Natural killer cell (primary cell): ENCODE results near the gene CREB5. TPM values are rescaled to one million over a fixed set of nuclear protein-coding genes. Genes with fewer than 3 reads are reported as not detected.

ENCODE experiments used
- ATAC-seq, 3 donors: fragments of 150-1000 bp in 2 of 3; fragments of 200-7000 bp in 1 of 3; cut with Tn5 transposase; 1 replicate in 1 of 3; 2 replicates in 2 of 3; pipeline ENCODE4 v1.10.0; 2021; ENCODE audit warnings: mild to moderate bottlenecking in 2 of 3, moderate library complexity in 2 of 3
- DNase-seq, 2 donors: peaks; one replicate each; pipeline versions ENCODE4 v3.0.0 to v3.0.0-alpha.2; 2013 to 2021; ENCODE audit warnings: mixed read lengths in 1 of 2
- H3K27ac ChIP-seq: one replicate; pipeline ENCODE4 v1.5.1; 2013; ENCODE audit warnings: mild to moderate bottlenecking, low read length
- H3K27me3 ChIP-seq: one replicate; pipeline ENCODE4 v1.6.1; 2013; ENCODE audit warnings: low read length; ENCODE audit not compliant: control insufficient read depth, insufficient read depth
- H3K36me3 ChIP-seq: one replicate; pipeline ENCODE4 v1.6.1; 2013; ENCODE audit warnings: low read length; ENCODE audit not compliant: control insufficient read depth, insufficient read depth
- H3K4me1 ChIP-seq: one replicate; pipeline ENCODE4 v1.6.1; 2013; ENCODE audit warnings: low read length; ENCODE audit not compliant: control insufficient read depth, insufficient read depth
- H3K4me3 ChIP-seq: one replicate; pipeline ENCODE4 v1.5.1; 2013; ENCODE audit warnings: low read length
- H3K9me3 ChIP-seq: one replicate; pipeline ENCODE4 v1.6.1; 2013; ENCODE audit warnings: low read length; ENCODE audit not compliant: control insufficient read depth, insufficient read depth
- H3K27ac Mint-ChIP-seq, 2 donors: one replicate each; pipeline ENCODE4 v1.8.0; 2022; ENCODE audit warnings: mild to moderate bottlenecking in 2 of 2, mixed read lengths in 2 of 2, moderate library complexity in 1 of 2
- H3K27me3 Mint-ChIP-seq, 2 donors: one replicate each; pipeline ENCODE4 v1.8.0; 2022; ENCODE audit warnings: low read depth in 2 of 2, mixed read lengths in 2 of 2
- H3K36me3 Mint-ChIP-seq: one replicate; pipeline ENCODE4 v1.8.0; 2022; ENCODE audit warnings: mixed read lengths
- H3K4me1 Mint-ChIP-seq, 2 donors: one replicate each; pipeline ENCODE4 v1.8.0; 2022; ENCODE audit warnings: mixed read lengths in 2 of 2
- H3K4me3 Mint-ChIP-seq: one replicate; pipeline ENCODE4 v1.8.0; 2022; ENCODE audit warnings: mild to moderate bottlenecking, moderate library complexity, mixed read lengths
- H3K9me3 Mint-ChIP-seq, 2 donors: one replicate each; pipeline ENCODE4 v1.8.0; 2022; ENCODE audit warnings: mixed read lengths in 2 of 2
- CTCF ChIP-seq: fragments of 200-600 bp; IDR thresholded peaks from one replicate; pipeline ENCODE4 v1.8.0; 2022; ENCODE audit warnings: antibody characterized with exemption
- WGBS: methylation state at CpG from one replicate; pipeline ENCODE4 v1.1.7; 2013; ENCODE audit warnings: missing lambda C conversion rate; ENCODE audit not compliant: insufficient coverage; 5-methylcytosine and 5-hydroxymethylcytosine counted together
- intact Hi-C: fragments of 100-400 bp; cut with micrococcal nuclease; formaldehyde crosslinking; loops from one replicate; pipeline ENCODE4 v1.14.2; 2022
- total RNA-seq, 4 donors: library from RNA; stranded (reverse); fragments of 120-200 nt in 1 of 4; gene quantifications; one replicate each; pipeline versions ENCODE4 v1.2.3 to v1.2.4, GENCODE V29; 2013 to 2022

The CREB5 gene
- total RNA-seq, 3 donors from 2014 or later (not counting 1 experiment from before 2014, with no cell fraction given), result 0.52 to 7.0 (median 0.89) TPM

GRCh38 chr7:28516390-28517172, 104.3 kb downstream of the CREB5 start:
- no peaks in the 10 kb centered on the region for H3K9me3 ChIP-seq
- H3K9me3 Mint-ChIP-seq, result no peaks in the 10 kb centered on the region
- no peaks in the 10 kb centered on the region for H3K27me3 ChIP-seq
- H3K4me1 ChIP-seq, result no peaks in the 10 kb centered on the region
- intact Hi-C loops, result no loop called here
- H3K36me3 ChIP-seq, result no peaks in the 10 kb centered on the region
- H3K27ac ChIP-seq, result no peak overlapping the region
- ATAC-seq (no peak), DNase-seq (no peak)
- no peak for TF ChIP-seq CTCF
- H3K4me3 Mint-ChIP-seq, result no peak overlapping the region
- no peak overlapping the region for H3K27ac Mint-ChIP-seq
- no peaks in the 10 kb centered on the region for H3K4me1 Mint-ChIP-seq
- H3K4me3 ChIP-seq, result no peak overlapping the region
- WGBS, result 82% methylated on average over 14 of the region's 14 CpGs
- peaks cover 10 to 49% of the 10 kb centered on the region in 2 donors for H3K27me3 Mint-ChIP-seq
- H3K36me3 Mint-ChIP-seq, result no peaks in the 10 kb centered on the region

- Mint-ChIP-seq H3K27me3 (peaks cover 4 to 43% of the 10 kb centered on the region in 2 donors), H3K27ac (no peak overlapping the region), H3K36me3 (no peaks in the 10 kb centered on the region), H3K9me3 (no peaks in the 10 kb centered on the region), H3K4me3 (no peak overlapping the region), H3K4me1 (no peaks in the 10 kb centered on the region)
- intact Hi-C loops, result no loop called here
- Histone ChIP-seq H3K4me1 (no peaks in the 10 kb centered on the region), H3K27me3 (no peaks in the 10 kb centered on the region), H3K9me3 (no peaks in the 10 kb centered on the region), H3K27ac (no peak overlapping the region), H3K36me3 (no peaks in the 10 kb centered on the region), H3K4me3 (no peak overlapping the region)
- ATAC-seq (no peak), DNase-seq (no peak)
- 87% methylated on average over 5 of the region's 5 CpGs for WGBS
- no peak for TF ChIP-seq CTCF
These were observed 104.9 kb downstream of the CREB5 start for GRCh38 chr7:28517206-28517605.

GRCh38 chr7:28517606-28518005, 105.3 kb downstream of the CREB5 start:
- H3K36me3 Mint-ChIP-seq, result no peaks in the 10 kb centered on the region
- no peak overlapping the region for H3K27ac Mint-ChIP-seq
- DNase-seq (no peak), ATAC-seq (no peak)
- no peaks in the 10 kb centered on the region for H3K4me1 ChIP-seq
- no peak overlapping the region for H3K4me3 ChIP-seq
- H3K4me3 Mint-ChIP-seq, result no peak overlapping the region
- no peaks in the 10 kb centered on the region for H3K36me3 ChIP-seq
- H3K27me3 Mint-ChIP-seq, result peaks cover 3 to 39% of the 10 kb centered on the region in 2 donors
- intact Hi-C loops, result no loop called here
- H3K9me3 ChIP-seq, result no peaks in the 10 kb centered on the region
- no peaks in the 10 kb centered on the region for H3K9me3 Mint-ChIP-seq
- no peak overlapping the region for H3K27ac ChIP-seq
- WGBS, result 91% methylated on average over 7 of the region's 7 CpGs
- no peaks in the 10 kb centered on the region for H3K27me3 ChIP-seq
- no peaks in the 10 kb centered on the region for H3K4me1 Mint-ChIP-seq
- TF ChIP-seq CTCF, result no peak
